Measurements from ENCODE around the gene BUB1B. TPM values are rescaled to one million over a fixed set of nuclear protein-coding genes. Genes with fewer than 3 reads are reported as not detected.

The BUB1B gene
- total RNA-seq, 2 experiments from 2014 or later: 166 to 192 TPM

DNA sequence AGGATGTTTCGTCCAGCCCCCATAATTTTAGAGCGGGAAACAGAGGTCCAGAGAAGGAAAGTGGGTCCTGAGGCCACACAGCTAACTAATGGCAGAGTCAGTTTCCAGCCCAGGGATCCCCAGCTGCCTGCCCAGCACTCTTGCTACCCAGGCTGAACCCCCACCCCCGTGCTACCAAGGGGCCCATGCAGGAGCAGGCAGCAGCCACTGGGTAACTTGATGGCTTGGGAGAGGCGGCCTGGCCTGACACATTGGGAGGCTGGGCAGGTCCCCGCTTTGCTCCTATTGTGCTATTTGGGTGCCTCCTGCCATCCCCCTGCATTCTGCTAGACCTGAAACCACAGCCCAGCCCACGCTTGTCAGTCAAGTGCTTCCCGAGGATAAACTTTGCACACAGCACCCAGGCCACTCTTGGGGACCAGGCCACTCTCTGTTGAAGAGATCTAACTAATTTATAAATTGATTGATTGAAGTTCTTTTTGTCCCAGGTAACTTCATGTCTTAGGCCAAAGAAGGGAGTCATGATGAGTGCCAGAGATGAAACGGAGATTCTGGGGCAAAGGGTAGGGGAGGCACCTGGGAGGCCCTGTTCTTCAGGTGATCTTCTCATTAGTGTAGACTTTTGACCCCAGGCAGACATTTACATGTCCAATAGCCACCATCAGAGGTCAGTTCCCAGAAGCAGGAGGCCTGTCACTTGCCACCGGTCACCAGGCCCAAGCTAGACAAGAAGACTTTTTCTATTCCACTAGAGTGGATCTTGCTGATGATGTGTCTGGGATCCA lies 85.0 kb downstream of the BUB1B start:
- Histone ChIP-seq H3K27ac (ENCODE audit: low read depth, low read length, poor library complexity, severe bottlenecking) (no peak overlapping the region), H3K9me2 (ENCODE audit: insufficient read depth, low read length) (no peaks in the 10 kb centered on the region), H3K36me3 (ENCODE audit: insufficient read depth, low read length) (no peaks in the 10 kb centered on the region), H2AFZ (ENCODE audit: low read length) (no peak overlapping the region), H3K4me2 (ENCODE audit: low read length) (no peak overlapping the region), H3K9me3 (ENCODE audit: low read length) (no peaks in the 10 kb centered on the region), H4K20me1 (ENCODE audit: insufficient read depth, low read length) (no peaks in the 10 kb centered on the region), H3K4me1 (ENCODE audit: insufficient read depth, low read length, poor library complexity, severe bottlenecking) (no peaks in the 10 kb centered on the region), H3K79me2 (ENCODE audit: insufficient read depth, low read depth, low read length) (no peaks in the 10 kb centered on the region), H3K4me3 (ENCODE audit: low read depth, low read length, poor library complexity, severe bottlenecking) (no peak overlapping the region)
- POLR2A ChIA-PET: no interaction called here
- intact Hi-C loops (cut with micrococcal nuclease; ENCODE audit: unreplicated experiment): no loop called here
- no TSS peak for BruUV-seq (replicated peaks)
- TF ChIP-seq, protein P1, sequence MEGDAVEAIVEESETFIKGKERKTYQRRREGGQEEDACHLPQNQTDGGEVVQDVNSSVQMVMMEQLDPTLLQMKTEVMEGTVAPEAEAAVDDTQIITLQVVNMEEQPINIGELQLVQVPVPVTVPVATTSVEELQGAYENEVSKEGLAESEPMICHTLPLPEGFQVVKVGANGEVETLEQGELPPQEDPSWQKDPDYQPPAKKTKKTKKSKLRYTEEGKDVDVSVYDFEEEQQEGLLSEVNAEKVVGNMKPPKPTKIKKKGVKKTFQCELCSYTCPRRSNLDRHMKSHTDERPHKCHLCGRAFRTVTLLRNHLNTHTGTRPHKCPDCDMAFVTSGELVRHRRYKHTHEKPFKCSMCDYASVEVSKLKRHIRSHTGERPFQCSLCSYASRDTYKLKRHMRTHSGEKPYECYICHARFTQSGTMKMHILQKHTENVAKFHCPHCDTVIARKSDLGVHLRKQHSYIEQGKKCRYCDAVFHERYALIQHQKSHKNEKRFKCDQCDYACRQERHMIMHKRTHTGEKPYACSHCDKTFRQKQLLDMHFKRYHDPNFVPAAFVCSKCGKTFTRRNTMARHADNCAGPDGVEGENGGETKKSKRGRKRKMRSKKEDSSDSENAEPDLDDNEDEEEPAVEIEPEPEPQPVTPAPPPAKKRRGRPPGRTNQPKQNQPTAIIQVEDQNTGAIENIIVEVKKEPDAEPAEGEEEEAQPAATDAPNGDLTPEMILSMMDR (conservative IDR thresholded peaks at IDR 0.05; ENCODE audit: low read length): no peak
- no peak for TF ChIP-seq EZH2phosphoT487 (IDR thresholded peaks at IDR 0.05; ENCODE audit: borderline replicate concordance, low read depth, low read length)
- DNase-seq (ENCODE audit: low spot score): no peak
- CTCF ChIA-PET (ENCODE audit: unreplicated experiment): no interaction called here

DNA sequence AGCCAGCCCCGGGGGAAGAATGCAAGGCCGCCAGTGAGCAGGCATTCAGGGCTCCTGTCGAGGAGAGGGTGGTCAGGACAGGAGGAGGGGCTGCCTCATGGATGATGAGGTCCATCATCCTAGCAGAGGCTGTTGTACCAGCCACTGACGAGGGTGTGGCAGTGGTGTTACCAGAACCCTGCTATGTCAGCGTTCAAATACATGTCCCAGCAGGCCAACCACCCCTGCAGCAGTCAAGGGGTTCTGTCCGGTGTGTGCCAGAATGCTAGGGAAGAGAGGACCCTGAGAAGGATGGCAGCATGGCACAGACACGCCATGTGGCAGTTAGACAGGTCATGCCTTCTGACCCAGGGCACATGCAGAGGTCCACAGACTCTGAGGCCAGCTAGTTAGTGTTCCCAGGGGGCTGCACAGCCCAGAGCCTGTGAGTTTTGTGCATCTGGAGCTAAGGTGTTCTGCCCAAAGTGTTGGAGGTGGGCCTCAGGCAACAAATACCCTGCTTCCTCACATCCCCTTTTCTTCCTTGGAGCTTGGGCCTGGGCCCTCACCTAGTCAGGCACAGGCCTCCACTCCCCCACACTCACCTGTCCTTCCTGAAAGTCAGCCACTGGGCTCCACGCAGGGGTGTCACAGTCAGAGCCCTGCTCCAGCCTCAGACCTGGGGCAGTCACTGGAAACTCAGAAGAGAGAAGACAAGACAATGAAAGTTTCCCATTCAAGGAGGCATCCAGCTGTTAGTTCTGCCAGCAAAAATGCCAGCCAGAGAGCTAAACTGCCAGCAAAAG lies 85.8 kb downstream of the BUB1B start:
- ChIA-PET CTCF (ENCODE audit: unreplicated experiment) (interaction anchor here (0.7 kb wide), 1 partner anchor 27 kb away, joined by 3 read pairs; no protein-coding TSS in a partner anchor), POLR2A (no interaction called here)
- no peaks in the 10 kb centered on the region for H3K9me2 ChIP-seq (ENCODE audit: insufficient read depth, low read length)
- no TSS peak for BruUV-seq (replicated peaks)
- H3K4me3 ChIP-seq (ENCODE audit: low read depth, low read length, poor library complexity, severe bottlenecking): no peak overlapping the region
- intact Hi-C loops (cut with micrococcal nuclease; ENCODE audit: unreplicated experiment): no loop called here
- H3K4me1 ChIP-seq (ENCODE audit: insufficient read depth, low read length, poor library complexity, severe bottlenecking): no peaks in the 10 kb centered on the region
- no peak overlapping the region for H3K27ac ChIP-seq (ENCODE audit: low read depth, low read length, poor library complexity, severe bottlenecking)
- H3K4me2 ChIP-seq (ENCODE audit: low read length): no peak overlapping the region
- DNase-seq (ENCODE audit: low spot score): no peak
- no peaks in the 10 kb centered on the region for H3K9me3 ChIP-seq (ENCODE audit: low read length)
- TF ChIP-seq EZH2phosphoT487 (IDR thresholded peaks at IDR 0.05; ENCODE audit: borderline replicate concordance, low read depth, low read length): no peak
- TF ChIP-seq, protein P1 (conservative IDR thresholded peaks at IDR 0.05; ENCODE audit: low read length): no peak
- no peaks in the 10 kb centered on the region for H3K36me3 ChIP-seq (ENCODE audit: insufficient read depth, low read length)
- no peaks in the 10 kb centered on the region for H3K79me2 ChIP-seq (ENCODE audit: insufficient read depth, low read depth, low read length)
- H4K20me1 ChIP-seq (ENCODE audit: insufficient read depth, low read length): no peaks in the 10 kb centered on the region
- no peak overlapping the region for H2AFZ ChIP-seq (ENCODE audit: low read length)

Measured in OCI-LY7 (cell line).